Measurements from ENCODE around the gene CTTNBP2. TPM values are rescaled to one million over a fixed set of nuclear protein-coding genes. Genes with fewer than 3 reads are reported as not detected.

Gene CTTNBP2
- total and polyA plus RNA-seq, 2 donors (not counting 1 experiment from before 2014, with no cell fraction given): 0.04 to 0.27 TPM

- H3K9ac ChIP-seq (ENCODE audit: low read length): no peak overlapping the region
- no peaks in the 10 kb centered on the region for H3K9me3 ChIP-seq (ENCODE audit: control extremely low read depth in 1 of 3, control insufficient read depth in 2 of 3, insufficient read depth in 1 of 3, low read length in 2 of 3)
- no peaks in the 10 kb centered on the region for H3K36me3 ChIP-seq (replicated peaks in 1 of 2; ENCODE audit: control extremely low read depth in 1 of 2, control insufficient read depth in 1 of 2, extremely low read depth in 1 of 2, insufficient read depth in 2 of 2, low read length in 1 of 2)
- TF ChIP-seq CTCF (IDR thresholded peaks at IDR 0.05) (no peak), EZH2 (IDR thresholded peaks at IDR 0.05; ENCODE audit: borderline replicate concordance, insufficient read depth, low read depth, low read length, poor library complexity, severe bottlenecking) (no peak)
- Mint-ChIP-seq H3K27ac (no peak overlapping the region), H3K4me3 (no peak overlapping the region), H3K27me3 (no peaks in the 10 kb centered on the region), H3K4me1 (no peaks in the 10 kb centered on the region), H3K9me3 (ENCODE audit: insufficient read depth) (no peaks in the 10 kb centered on the region)
- no peak overlapping the region for H3K27ac ChIP-seq (ENCODE audit: low read length in 2 of 2)
- ChIA-PET POLR2A (no interaction called here), CTCF (no interaction called here)
- no peaks in the 10 kb centered on the region for H3K27me3 ChIP-seq (replicated peaks in 1 of 4; ENCODE audit: control extremely low read depth in 1 of 4, control insufficient read depth in 3 of 4, insufficient read depth in 4 of 4, low read length in 3 of 4)
- WGBS (ENCODE audit: insufficient coverage): 100% methylated on average over 1 of the region's 1 CpG
- H3K79me2 ChIP-seq (ENCODE audit: control insufficient read depth, insufficient read depth, low read length): no peaks in the 10 kb centered on the region
- no peak for ATAC-seq (ENCODE audit: low read depth)
- no peak for DNase-seq
- H3K4me1 ChIP-seq (ENCODE audit: control insufficient read depth in 2 of 2, insufficient read depth in 2 of 2, low read length in 2 of 2): no peaks in the 10 kb centered on the region
- no peaks in the 10 kb centered on the region for H4K20me1 ChIP-seq (ENCODE audit: control insufficient read depth, insufficient read depth, low read length, poor library complexity, severe bottlenecking)
- H3K4me3 ChIP-seq (ENCODE audit: control extremely low read depth in 1 of 5, extremely low read depth in 1 of 5, insufficient read depth in 1 of 5, low read depth in 2 of 5, low read length in 4 of 5): no peak overlapping the region
- H2AFZ ChIP-seq (ENCODE audit: insufficient read depth, low read depth, low read length, poor library complexity, severe bottlenecking): no peak overlapping the region
- no peak overlapping the region for H3K4me2 ChIP-seq (replicated peaks; ENCODE audit: low read depth, low read length, poor library complexity, severe bottlenecking)
- intact Hi-C loops (cut with micrococcal nuclease): no loop called here
Measured at GRCh38 chr7:117666031-117666430, 207.2 kb downstream of the CTTNBP2 start.

GRCh38 chr7:117665368-117665767 is 207.9 kb downstream of the CTTNBP2 start:
- H3K4me1 ChIP-seq (ENCODE audit: control insufficient read depth in 2 of 2, insufficient read depth in 2 of 2, low read length in 2 of 2): no peaks in the 10 kb centered on the region
- Mint-ChIP-seq H3K27ac (no peak overlapping the region), H3K4me1 (no peaks in the 10 kb centered on the region), H3K4me3 (no peak overlapping the region), H3K27me3 (no peaks in the 10 kb centered on the region), H3K9me3 (ENCODE audit: insufficient read depth) (no peaks in the 10 kb centered on the region)
- DNase-seq: no peak
- no peaks in the 10 kb centered on the region for H3K36me3 ChIP-seq (replicated peaks in 1 of 2; ENCODE audit: control extremely low read depth in 1 of 2, control insufficient read depth in 1 of 2, extremely low read depth in 1 of 2, insufficient read depth in 2 of 2, low read length in 1 of 2)
- TF ChIP-seq CTCF (IDR thresholded peaks at IDR 0.05) (no peak), EZH2 (IDR thresholded peaks at IDR 0.05; ENCODE audit: borderline replicate concordance, insufficient read depth, low read depth, low read length, poor library complexity, severe bottlenecking) (no peak)
- intact Hi-C loops (cut with micrococcal nuclease): no loop called here
- no peak for ATAC-seq (ENCODE audit: low read depth)
- no peak overlapping the region for H3K4me3 ChIP-seq (ENCODE audit: control extremely low read depth in 1 of 5, extremely low read depth in 1 of 5, insufficient read depth in 1 of 5, low read depth in 2 of 5, low read length in 4 of 5)
- H3K79me2 ChIP-seq (ENCODE audit: control insufficient read depth, insufficient read depth, low read length): no peaks in the 10 kb centered on the region
- no peaks in the 10 kb centered on the region for H3K27me3 ChIP-seq (replicated peaks in 1 of 4; ENCODE audit: control extremely low read depth in 1 of 4, control insufficient read depth in 3 of 4, insufficient read depth in 4 of 4, low read length in 3 of 4)
- no peak overlapping the region for H3K9ac ChIP-seq (ENCODE audit: low read length)
- POLR2A ChIA-PET: no interaction called here
- H4K20me1 ChIP-seq (ENCODE audit: control insufficient read depth, insufficient read depth, low read length, poor library complexity, severe bottlenecking): no peaks in the 10 kb centered on the region
- no peaks in the 10 kb centered on the region for H3K9me3 ChIP-seq (ENCODE audit: control extremely low read depth in 1 of 3, control insufficient read depth in 2 of 3, insufficient read depth in 1 of 3, low read length in 2 of 3)
- CTCF ChIA-PET: no interaction called here
- H3K4me2 ChIP-seq (replicated peaks; ENCODE audit: low read depth, low read length, poor library complexity, severe bottlenecking): no peak overlapping the region
- no peak overlapping the region for H2AFZ ChIP-seq (ENCODE audit: insufficient read depth, low read depth, low read length, poor library complexity, severe bottlenecking)
- H3K27ac ChIP-seq (ENCODE audit: low read length in 2 of 2): no peak overlapping the region
